ENCODE results near the gene FOXC2.

Gene FOXC2

DNA sequence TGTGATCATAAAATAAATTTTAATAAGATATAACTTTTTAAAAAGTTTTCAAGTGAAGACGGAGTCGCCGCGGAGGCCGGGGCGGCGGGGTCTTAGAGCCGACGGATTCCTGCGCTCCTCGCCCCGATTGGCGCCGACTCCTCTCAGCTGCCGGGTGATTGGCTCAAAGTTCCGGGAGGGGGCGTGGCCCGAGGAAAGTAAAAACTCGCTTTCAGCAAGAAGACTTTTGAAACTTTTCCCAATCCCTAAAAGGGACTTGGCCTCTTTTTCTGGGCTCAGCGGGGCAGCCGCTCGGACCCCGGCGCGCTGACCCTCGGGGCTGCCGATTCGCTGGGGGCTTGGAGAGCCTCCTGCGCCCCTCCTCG, at the start of gene FOXC2:
Gene FOXC2, plus strand, starts transcription at position 229 of the 365 bp plus-strand sequence. CDS start 507 bp downstream, outside the sequence.
- DNase-seq, result no peak

DNA sequence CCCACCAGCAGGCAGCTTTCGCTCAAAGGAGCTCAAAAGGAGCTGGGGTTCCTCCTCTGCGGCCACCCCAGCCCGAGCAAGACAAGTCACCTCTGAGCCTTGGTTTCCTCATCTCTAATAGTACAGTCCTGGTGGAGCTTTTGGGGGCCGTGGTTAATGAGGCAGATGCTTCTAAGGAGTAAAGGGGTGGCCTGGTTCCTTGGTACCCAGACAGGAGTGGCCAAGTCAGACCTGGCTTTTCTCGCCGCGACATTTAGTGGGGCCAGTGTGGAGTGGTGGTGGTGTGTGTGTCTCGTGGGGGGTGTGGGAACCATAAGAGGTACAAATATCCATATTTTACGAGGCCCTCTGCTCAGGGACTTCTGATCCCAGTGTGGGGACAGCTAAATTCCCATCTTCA, 49.6 kb upstream of the FOXC2 start:
- no peak for DNase-seq

DNA sequence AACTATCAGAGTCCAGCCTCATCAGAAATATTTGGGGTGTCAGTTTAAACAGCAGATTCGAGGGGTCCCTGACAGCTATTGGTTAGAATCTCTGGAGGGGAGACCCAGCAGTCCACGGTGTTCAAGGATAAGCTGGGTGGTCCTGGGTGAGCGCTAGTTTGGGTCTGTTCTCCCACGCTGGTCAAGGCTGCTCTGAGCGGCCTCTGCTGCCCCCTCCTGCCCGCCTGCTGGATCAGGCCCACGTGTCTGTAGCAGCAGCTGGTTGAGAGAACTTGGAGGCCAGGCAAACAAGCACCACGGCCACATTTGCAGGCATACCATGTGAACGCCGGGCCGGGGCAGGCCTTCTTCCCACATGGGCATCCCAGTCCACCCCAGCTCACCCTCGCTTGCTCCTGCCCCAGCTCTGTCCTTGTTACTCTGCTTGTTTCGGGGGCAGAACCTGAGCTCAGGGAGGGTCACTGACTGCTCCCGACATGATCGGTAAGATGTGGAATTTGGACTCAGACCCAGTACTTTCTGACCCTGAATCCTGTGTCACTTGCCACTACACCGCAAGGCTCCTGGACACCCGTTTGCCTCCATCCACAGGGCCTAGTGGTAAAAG, 48.9 kb upstream of the FOXC2 start:
- DNase-seq, result no peak

DNA sequence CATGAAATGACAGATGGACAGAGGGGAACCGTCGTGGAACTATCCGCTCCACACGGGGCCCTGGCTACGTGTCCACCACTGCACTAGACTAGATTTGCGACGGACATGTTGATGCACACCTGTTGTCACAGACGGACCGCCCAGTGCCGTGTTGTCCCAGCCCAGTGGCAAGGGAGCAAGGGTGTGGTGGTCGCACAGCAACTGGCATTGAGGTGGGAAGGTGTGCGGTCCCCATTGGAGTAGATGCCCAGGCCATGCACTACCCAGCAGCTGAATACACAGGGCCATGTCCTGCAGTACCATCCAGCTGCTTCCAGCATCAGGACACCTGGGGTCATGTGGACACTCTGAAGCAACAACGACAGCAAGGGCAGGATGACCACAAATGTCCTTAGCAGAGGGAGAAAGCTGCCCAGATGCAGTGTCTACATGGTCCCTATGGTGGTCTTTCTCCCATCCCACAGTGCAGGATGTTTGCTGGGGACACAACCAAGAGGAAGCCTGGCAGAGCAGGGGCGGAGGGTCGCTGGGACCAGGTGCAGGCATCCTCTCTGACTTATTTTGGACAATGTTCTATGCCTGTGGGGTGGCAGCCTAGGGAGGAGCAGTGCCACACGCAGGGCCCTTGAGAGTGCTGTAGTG, 47.5 kb upstream of the FOXC2 start:
- DNase-seq, result no peak

DNA sequence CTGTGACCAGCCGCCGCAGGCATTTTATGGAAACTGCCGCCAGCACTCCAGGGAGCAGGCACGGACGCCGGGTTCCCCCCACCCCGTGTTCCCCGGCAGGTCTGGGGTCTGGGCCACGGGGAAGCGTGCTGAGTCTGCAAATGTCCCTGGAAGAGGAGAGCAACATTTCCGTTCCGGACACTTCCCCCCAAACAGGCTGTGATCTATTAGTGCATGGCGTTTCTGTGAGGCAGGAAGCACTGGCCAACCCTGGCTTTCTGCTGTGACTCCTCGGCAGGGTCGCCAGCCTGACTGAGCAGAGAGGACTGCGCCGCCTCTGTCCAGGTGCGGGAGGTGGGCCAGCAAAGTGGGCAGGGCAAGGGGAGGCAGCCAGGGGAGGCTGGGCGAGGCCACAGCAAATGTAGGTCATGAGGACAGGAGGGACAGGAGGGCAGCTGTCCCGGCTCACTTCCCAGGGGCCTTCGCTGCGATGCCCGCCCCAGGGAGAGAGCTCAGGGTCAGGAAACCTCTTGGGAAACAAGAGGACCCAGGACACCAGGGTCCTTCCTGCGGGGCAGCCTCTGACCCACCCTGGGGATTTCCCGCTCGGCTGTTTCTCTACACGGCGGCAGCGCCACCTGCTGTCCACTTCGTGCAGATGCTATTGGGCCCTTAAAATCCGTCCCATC, 46.8 kb upstream of the FOXC2 start:
- no peak for DNase-seq

DNA sequence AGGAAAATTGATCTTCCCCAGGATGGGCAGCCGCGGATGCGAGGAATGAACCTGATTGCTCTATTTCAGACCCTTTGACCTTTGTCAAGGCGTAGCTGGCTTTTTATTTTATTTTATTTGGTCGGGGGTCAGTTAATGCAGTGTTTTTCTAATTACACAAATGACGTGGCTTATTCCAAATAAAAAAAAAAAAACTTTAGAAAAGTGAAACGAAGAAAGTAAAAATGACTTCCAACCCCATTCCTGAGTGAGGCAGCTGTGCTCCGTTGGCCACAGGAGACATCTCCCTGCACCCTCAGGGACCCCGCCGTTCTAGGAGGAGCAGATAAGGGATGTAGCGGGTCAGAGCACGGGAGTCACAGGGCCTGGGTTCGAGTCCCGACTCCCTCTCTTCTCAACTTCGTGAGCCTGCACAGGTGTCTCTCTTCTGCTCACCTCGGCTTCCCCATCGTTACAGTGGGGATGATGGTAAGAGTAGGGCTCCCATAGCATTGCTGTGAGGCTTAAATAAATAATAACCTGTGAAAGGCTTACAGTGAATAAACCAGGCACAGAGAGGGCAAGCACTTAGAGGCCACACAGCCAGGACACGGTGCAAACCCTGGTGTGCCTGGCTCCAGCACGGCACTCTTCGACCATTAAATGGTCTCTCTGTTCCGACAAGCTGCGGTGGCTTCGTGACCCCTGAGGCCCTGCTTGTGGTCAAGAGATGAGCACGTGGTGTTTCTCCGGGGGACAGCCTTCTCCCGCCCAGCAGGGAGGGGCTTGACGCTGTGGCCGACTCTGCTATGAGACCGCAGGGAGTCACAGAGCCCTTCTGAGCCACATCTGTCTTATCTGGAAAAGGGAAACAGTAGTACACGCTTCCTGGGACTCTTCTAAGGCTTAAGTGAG, 46.1 kb upstream of the FOXC2 start:
- no peak for DNase-seq

DNA sequence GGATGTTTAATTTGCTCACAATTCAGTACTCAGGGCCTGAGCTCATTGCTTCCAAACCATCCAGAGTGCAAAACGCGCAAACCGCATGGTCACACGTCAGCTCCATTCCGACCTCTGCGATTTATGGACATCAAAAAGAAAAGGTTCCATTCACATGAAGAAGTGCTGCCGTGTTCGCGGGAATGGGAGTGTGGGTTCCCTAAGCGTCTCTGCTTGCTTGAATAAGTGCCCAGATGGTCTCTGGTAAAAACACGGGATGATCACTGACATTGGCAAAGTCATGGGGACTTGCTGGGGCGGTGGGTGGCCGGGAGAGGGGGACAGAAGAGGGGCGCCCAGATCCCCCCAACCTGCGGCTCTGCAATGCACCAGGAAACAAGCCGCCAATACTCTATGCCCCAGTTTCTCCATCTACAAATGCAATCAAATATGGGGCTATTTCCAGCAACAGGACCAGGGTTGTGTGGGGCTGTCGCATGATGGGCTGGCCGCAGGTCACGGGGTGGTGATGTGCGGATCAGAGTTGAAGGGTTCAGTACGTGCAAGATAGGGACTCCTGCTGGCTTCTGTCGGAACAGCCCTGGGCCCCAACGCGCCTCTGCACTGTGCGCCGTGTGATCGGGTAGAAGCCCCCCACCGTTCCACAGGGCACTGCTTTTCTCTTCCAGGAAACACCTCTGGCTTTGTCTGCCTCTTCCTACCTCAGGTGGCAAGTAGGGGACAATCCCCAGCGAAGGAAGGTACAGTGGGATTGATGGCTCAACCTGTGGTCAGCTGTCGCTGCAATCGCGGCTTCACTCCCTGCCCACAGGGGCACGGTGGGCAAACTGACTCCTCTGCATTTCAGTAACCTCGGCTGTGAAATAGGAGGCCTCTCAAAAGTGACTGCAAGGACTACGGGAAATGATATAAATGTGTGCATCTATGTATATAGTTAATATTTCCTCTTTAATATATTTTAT, 45.1 kb upstream of the FOXC2 start:
- no peak for DNase-seq

DNA sequence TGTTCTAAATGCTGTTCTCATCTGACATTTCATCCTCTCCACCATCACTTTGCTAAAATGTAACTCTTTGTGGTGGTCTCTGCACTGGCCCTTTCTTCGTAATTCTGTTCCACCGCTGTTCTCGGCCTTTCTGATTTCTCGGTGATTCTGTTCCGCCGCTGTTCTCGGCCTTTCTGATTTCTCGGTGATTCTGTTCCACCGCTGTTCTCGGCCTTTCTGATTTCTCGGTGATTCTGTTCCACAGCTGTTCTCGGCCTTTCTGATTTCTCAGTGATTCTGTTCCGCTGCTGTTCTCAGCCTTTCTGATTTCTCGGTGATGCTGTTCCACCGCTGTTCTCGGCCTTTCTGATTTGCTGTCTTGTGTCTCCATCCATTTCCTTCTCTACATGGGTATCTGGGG, 44.0 kb upstream of the FOXC2 start:
- DNase-seq, result no peak

DNA sequence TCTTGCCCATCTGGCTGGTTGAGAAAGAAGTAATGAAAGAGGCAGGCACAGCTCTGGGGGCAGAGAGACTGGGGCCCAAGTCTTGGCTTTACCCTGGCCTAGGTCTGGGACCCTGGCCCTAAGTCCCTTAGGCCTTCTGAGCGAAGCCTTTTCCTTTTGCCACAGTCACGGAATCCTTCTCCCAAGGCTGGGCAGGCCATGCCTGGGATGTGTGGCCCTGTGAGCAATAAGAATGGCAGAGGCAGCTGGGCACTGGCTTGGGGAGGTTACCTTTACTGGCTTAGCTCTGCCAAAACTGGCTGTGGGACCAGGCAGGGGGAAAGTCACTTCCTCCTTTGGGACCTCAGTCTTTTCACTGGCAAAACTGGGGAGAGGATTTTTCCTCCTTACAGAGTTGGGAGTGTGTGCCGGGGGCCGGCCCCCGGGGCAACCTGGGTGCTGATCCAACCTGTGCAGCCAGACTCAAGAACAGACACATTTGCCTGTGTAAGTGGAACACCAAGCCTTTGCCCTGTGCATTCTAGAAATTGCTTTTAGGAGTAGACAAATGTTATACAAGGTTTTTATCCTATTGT, 43.4 kb upstream of the FOXC2 start:
- no peak for DNase-seq

DNA sequence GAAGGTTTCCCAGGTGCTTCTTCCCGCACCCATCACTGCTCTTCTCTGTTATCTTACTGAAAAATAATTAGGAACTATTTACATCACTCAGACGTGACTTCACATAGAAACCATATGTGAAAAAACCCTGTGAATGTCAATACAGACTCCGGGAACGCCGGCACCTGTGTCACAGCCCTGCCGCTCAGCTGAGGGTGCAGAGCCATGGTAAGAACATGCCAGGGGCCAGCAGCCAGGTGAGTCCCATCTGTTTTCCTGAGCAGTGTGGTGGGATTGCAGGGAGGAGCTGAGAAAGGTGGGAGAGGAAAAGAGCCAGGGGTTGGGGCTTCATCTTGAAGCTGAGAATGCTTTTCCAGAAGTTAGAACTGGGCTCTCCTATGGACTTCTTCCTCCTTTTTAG, 42.6 kb upstream of the FOXC2 start:
- no peak for DNase-seq

DNA sequence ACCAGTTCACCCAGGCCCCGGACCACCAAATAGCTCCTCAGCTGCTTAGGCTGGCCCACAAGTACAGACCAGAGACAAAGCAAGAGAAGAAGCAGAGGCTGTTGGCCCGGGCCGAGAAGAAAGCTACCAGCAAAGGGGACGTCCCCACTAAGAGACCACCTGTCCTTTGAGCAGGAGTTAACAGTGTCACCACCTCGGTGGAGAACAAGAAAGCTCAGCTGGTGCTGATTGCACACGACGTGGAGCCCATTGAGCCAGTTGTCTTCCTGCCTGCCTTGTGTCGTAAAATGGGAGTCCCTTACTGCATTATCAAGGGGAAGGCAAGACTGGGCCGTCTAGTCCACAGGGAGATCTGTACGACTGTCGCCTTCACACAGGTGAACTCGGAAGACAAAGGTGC, 40.9 kb upstream of the FOXC2 start:
- DNase-seq, result no peak

DNA sequence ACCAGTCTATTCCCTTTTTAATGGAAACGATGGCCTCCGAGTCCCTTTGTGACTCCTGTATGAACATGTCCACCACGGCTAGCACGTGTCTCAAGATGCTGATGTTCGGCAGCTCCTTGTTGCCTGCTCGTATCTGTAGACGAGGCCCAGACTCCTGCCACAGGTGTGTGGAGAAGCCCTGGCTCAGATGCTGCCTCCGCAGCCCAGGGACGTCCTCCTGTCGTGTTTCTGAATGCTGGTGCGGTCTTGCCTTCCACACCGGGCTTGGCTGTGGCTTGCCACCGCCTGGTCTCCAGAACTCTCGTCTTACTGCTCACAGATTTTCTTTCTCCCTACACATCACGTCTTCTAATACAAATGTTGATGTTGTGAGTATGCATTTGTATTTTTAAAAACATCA, 39.3 kb upstream of the FOXC2 start:
- DNase-seq, result no peak

DNA sequence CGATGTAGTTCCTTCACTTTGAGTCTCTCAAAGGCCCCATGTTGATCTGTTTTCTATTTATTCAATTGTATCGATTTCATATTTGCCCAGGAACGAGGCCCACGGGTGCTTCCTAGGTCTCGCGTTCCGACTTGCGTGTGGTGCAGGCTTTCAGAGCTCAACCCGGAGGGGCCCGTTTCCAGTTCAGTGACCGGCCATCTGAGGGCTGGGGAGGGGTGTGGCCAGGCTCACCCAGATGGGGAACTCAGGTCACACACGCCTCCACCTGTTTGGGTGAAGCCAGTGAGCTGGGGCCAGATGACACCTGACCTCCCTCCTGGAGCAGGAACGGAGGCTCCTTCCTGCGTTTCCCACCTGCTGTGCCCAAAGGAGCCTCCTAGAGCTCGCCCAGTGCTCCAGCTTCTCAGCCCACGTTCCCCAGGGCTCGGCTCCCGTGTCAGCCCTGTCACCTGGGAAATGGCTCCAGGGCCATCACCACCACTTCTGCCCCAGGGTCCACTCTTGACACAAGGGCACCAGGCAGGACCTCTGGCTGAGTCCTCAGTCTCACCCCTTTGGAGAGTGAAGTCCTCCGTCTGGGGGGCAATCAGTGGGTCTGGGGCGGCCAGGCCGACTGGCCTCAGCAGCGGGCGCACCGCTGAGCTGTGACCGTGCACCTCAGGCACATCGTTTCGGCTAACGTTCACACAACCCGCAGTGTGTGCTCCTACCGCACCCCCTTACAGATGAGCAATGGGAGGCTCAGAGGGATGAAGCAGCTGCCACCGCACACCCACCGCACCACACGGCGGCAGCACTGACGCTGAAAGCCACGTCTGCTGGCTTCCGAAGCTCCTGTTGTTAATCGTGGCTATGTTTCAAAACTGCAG, 38.3 kb upstream of the FOXC2 start:
- DNase-seq, result no peak

DNA sequence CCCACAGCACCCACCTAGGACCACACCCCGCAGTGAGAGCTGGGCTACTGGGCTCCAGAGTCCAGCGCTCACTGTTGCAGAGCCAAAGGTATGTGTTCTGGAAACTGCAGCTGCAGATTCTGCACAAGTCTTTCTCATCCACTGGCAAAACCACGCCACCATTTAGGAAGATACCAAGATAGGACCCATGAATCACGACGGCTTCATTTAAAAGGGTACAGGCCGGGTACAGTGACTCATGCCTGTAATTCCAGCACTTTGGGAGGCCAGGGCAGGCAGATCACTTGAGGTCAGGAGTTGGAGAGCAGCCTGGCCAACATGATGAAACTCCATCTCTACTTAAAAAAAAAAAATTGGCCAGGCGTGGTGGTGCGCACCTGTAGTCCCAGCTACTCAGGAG, 37.5 kb upstream of the FOXC2 start:
- no peak for DNase-seq

DNA sequence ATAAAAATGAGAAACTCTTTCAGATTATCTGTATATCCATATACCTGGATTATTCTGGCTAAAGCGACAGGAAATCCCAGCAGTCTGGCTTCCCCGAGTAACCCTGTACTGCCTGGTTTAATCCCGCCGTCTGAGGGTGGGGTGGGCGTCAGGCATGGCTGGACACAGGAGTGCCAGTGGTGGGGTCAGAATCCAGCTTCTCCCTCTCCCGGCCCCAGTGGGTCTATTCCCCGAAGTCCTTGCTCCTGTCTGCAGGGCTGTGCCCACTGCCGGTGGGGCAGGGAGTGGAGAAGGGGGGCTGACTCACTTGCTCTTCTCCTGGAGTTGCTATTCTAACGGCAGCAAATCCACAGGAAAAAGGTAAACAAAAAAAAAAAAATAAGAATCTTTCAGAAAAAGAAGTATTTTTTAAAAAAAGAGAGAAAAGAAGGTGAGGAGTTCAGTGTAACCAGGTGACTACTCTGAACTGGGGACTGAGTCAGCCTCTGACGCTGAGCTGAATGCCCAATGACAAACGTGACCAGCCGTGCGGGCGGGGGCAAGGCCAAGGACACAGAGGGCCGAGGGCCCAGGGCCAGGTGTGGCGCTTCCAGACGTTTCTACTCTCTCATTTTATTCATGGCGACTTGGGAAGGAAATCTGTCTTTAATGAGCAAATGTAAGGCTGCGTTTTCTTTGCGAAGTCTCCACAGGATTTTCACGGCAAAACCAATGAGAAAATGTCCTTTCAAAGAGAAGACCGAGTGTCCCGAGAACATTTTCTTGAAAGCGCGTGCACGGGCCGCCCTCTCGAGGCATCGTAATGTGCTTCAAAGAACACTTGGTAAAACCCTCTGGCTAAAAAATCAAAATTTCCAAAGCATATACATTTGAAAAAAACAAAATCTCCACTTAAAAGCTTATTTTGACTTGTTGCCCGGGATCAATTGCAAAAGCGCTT, 36.1 kb upstream of the FOXC2 start:
- no peak for DNase-seq

DNA sequence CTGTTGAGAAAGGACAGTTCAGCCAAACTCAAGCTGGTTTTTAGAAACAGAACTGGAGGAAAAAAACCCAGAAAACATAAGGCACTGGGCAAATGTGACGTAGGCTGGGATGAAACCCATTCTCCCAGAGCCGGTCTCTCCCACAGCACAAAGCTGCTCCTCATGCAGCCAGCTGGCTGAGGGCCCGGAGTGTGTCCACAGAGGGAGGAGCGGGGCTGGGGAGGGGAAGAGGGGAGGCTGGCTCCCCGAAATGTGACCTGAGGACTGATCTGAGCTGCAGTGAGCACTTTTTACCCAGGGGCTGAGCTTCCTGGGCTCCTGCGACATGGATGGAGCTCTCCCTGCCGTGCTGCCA, 35.5 kb upstream of the FOXC2 start:
- DNase-seq, result no peak

DNA sequence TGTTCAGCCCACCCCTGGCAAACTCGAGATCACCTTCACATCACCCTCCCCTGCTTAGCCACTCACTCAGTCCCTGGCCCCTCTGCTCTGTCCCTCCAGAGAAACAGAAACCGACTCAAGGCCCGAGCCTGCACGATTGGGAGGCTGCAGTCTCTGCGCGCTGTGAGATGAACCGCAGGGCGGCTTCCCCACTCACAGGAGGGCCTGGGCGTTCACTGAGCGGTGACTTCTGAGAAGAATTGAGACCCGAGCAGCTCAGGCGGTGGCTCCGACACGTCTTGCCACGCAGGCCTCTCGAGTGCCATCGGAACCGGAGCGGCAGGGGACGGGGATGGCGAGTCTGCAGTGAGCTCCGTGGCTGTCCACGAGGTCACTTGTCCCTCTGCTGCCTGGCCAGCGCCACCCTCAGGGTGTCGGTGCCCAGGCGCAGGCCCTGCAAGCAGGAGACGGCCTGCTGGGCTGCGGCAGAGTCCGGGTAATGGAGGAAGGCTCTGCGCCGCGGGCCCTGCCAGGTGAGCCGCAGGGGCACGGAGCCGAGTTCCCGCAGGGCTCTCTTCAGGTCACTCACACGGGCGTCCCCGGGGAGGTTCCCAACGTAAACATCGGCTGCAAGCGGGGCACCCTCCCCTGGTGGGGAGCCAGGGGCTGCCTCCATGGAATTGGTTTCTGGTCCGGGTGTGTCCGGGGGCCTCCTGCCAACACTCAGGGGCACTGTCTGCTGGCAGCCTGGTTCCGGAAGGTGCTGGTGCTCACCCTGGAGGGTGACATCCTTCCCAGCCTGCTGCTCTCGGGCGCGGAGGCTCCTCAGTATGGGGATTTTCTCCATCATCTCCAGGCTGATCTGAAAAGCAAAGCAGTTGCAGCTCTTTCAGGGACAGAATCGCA, 34.7 kb upstream of the FOXC2 start:
- no peak for DNase-seq

DNA sequence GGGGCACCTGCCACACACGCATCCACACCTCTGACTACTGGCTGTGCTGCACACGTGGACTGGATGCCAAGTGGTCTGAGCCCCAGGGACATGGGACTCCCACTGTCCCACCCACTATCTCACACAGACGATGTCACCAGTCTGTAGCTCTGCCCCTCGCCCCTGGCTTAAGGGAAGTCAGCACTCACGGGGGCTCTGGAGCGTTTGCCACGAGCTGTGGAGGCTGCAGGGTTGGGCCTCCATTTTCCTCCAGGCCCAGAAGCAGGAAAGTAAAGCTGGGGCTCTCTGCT, 34.2 kb upstream of the FOXC2 start:
- DNase-seq, result no peak

DNA sequence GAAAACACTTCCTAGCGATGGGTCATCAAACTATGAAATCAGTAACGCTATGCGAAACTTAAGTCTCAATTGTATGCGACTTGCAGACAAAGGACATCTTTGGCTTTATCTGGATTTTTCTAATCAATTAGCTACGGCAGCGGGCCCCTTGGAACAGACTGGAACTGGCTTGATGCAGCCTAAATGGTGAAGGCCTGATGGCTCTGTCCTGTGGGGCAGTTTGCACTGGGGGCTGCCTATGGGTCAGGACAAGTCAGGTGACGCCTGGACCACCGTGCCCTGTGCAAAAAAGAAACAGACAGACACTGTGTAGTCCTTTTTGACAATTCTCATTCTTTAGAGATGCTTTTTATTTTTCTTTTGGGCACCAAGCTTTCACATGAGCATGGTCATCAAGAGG, 33.6 kb upstream of the FOXC2 start:
- DNase-seq, result no peak

Data from NCI-H524 treated with DMSO at 0.1 percent for 48 hours (cell line).